OCI-LY1 (cell line): Measurements from ENCODE around the gene BIN2.
A peak's percentile ranks its signal among the peaks of the same experiment; 100 is the strongest.

Experiments
- H2AFZ ChIP-seq: fragments of 200-600 bp; sonication (generic), shearing (Covaris generic); 2 replicates; pipeline ENCODE4 v1.6.0; 2014; ENCODE audit warnings: antibody characterized with exemption, mild to moderate bottlenecking, low read length
- H3F3A ChIP-seq: fragments of 200-600 bp; sonication (generic), shearing (Covaris generic); 2 replicates; pipeline ENCODE4 v1.6.0; 2014; ENCODE audit warnings: mild to moderate bottlenecking, antibody characterized with exemption, low read length, moderate library complexity; ENCODE audit not compliant: insufficient read depth
- H3K27ac ChIP-seq: fragments of 200-600 bp; sonication (generic); 2 replicates; pipeline ENCODE4 v1.5.1; 2014; ENCODE audit warnings: low read length, mixed run types, mild to moderate bottlenecking, low read depth; ENCODE audit not compliant: poor library complexity, severe bottlenecking
- H3K27me3 ChIP-seq: fragments of 200-600 bp; sonication (generic); 2 replicates; pipeline ENCODE4 v1.6.0; 2014; ENCODE audit warnings: antibody characterized with exemption, mild to moderate bottlenecking, low read length, moderate library complexity; ENCODE audit not compliant: insufficient read depth
- H3K36me3 ChIP-seq: fragments of 200-600 bp; sonication (generic); 2 replicates; pipeline ENCODE4 v1.6.1; 2014; ENCODE audit warnings: mild to moderate bottlenecking, antibody characterized with exemption, low read length, moderate library complexity, mixed read lengths; ENCODE audit not compliant: insufficient read depth
- H3K4me1 ChIP-seq: fragments of 200-600 bp; sonication (generic); 2 replicates; pipeline ENCODE4 v1.5.1; 2014; ENCODE audit warnings: mild to moderate bottlenecking, low read length, moderate library complexity; ENCODE audit not compliant: insufficient read depth, severe bottlenecking
- H3K4me2 ChIP-seq: fragments of 200-600 bp; sonication (generic), shearing (Covaris generic); 2 replicates; pipeline ENCODE4 v1.6.1; 2014; ENCODE audit warnings: low read length
- H3K4me3 ChIP-seq: fragments of 200-600 bp; sonication (generic); 2 replicates; pipeline ENCODE4 v1.5.1; 2014; ENCODE audit warnings: low read length, low read depth, mild to moderate bottlenecking, mixed read lengths; ENCODE audit not compliant: poor library complexity, severe bottlenecking
- H3K79me2 ChIP-seq: fragments of 200-600 bp; shearing (Covaris generic); 2 replicates; pipeline ENCODE4 v1.6.1; 2016; ENCODE audit warnings: mixed run types, low read length, mixed read lengths; ENCODE audit not compliant: insufficient read depth
- H3K9ac ChIP-seq: fragments of 200-600 bp; sonication (generic), shearing (Covaris generic); 2 replicates; pipeline ENCODE4 v1.6.1; 2014; ENCODE audit warnings: mild to moderate bottlenecking, low read length, mixed read lengths
- H3K9me2 ChIP-seq: fragments of 200-600 bp; sonication (generic), shearing (Covaris generic); 2 replicates; pipeline ENCODE4 v1.6.1; 2014; ENCODE audit warnings: low read depth, mild to moderate bottlenecking, low read length, mixed read lengths
- H3K9me3 ChIP-seq: fragments of 200-600 bp; shearing (Covaris generic); 2 replicates; pipeline ENCODE4 v1.6.1; 2014; ENCODE audit warnings: low read length, mixed read lengths
- H4K20me1 ChIP-seq: fragments of 200-600 bp; sonication (generic), shearing (Covaris generic); 2 replicates; pipeline ENCODE4 v1.6.0; 2016; ENCODE audit warnings: mild to moderate bottlenecking, low read length; ENCODE audit not compliant: insufficient read depth
- CTCF ChIP-seq: fragments of 200-600 bp; sonication (generic), shearing (Covaris generic); IDR thresholded peaks from 2 replicates; pipeline ENCODE4 v1.5.1; 2017; ENCODE audit warnings: mild to moderate bottlenecking, antibody characterized with exemption, low read length, moderate library complexity, mixed read lengths
- EZH2 ChIP-seq: fragments of 200-600 bp; sonication (generic), shearing (Covaris generic); IDR thresholded peaks from 2 replicates; pipeline ENCODE4 v1.8.0; 2017; ENCODE audit warnings: borderline replicate concordance, mixed run types, mild to moderate bottlenecking, antibody characterized with exemption, low read length, moderate library complexity, mixed read lengths

Gene BIN2

GRCh38 chr12:51343201-51343600, 19.2 kb upstream of the BIN2 start:
- Histone ChIP-seq H3K9me3 (no peaks in the 10 kb centered on the region), H4K20me1 (no peaks in the 10 kb centered on the region), H3K27me3 (no peaks in the 10 kb centered on the region), H3K4me1 (no peaks in the 10 kb centered on the region), H2AFZ (no peak overlapping the region), H3F3A (no peaks in the 10 kb centered on the region), H3K79me2 (no peaks in the 10 kb centered on the region), H3K9me2 (no peaks in the 10 kb centered on the region), H3K4me3 (no peak overlapping the region), H3K9ac (no peak overlapping the region), H3K4me2 (no peak overlapping the region), H3K27ac (no peak overlapping the region), H3K36me3 (no peaks in the 10 kb centered on the region)
- TF ChIP-seq CTCF (no peak), EZH2 (no peak)

GRCh38 chr12:51342416-51342815, 18.4 kb upstream of the BIN2 start:
- no peak overlapping the region for H2AFZ ChIP-seq
- H3K36me3 ChIP-seq = no peaks in the 10 kb centered on the region
- no peak overlapping the region for H3K27ac ChIP-seq
- H3K79me2 ChIP-seq = no peaks in the 10 kb centered on the region
- no peaks in the 10 kb centered on the region for H3K27me3 ChIP-seq
- H3F3A ChIP-seq = no peaks in the 10 kb centered on the region
- no peaks in the 10 kb centered on the region for H3K9me3 ChIP-seq
- no peaks in the 10 kb centered on the region for H3K9me2 ChIP-seq
- no peak overlapping the region for H3K4me3 ChIP-seq
- H3K9ac ChIP-seq = no peak overlapping the region
- no peak overlapping the region for H3K4me2 ChIP-seq
- no peaks in the 10 kb centered on the region for H3K4me1 ChIP-seq
- H4K20me1 ChIP-seq = no peaks in the 10 kb centered on the region
- no peak for TF ChIP-seq EZH2
- TF ChIP-seq CTCF = no peak

GRCh38 chr12:51341251-51342007, 17.5 kb upstream of the BIN2 start:
- Histone ChIP-seq H3K79me2 (no peaks in the 10 kb centered on the region), H3K9me2 (no peaks in the 10 kb centered on the region), H3K27ac (no peak overlapping the region), H3K4me1 (no peaks in the 10 kb centered on the region), H4K20me1 (no peaks in the 10 kb centered on the region), H3K4me3 (no peak overlapping the region), H3K36me3 (no peaks in the 10 kb centered on the region), H3K4me2 (no peak overlapping the region), H3F3A (no peaks in the 10 kb centered on the region), H3K9ac (no peak overlapping the region), H3K27me3 (no peaks in the 10 kb centered on the region), H3K9me3 (no peaks in the 10 kb centered on the region), H2AFZ (no peak overlapping the region)
- TF ChIP-seq EZH2 (no peak), CTCF (peak; percentile 98)
